Smooth muscle cell of bladder (primary cell): Measurements from ENCODE around the gene SERPINB8. TPM values are rescaled to one million over a fixed set of nuclear protein-coding genes. Genes with fewer than 3 reads are reported as not detected.

ENCODE experiments used
- total RNA-seq: library from RNA; depleted of rRNA; stranded (reverse); fragments of >200 nt; gene quantifications from 2 replicates; pipeline ENCODE4 v1.2.3, GENCODE V29; 2014

The SERPINB8 gene
- total RNA-seq, result 8.7 and 9.1 TPM in 2 replicates

DNA sequence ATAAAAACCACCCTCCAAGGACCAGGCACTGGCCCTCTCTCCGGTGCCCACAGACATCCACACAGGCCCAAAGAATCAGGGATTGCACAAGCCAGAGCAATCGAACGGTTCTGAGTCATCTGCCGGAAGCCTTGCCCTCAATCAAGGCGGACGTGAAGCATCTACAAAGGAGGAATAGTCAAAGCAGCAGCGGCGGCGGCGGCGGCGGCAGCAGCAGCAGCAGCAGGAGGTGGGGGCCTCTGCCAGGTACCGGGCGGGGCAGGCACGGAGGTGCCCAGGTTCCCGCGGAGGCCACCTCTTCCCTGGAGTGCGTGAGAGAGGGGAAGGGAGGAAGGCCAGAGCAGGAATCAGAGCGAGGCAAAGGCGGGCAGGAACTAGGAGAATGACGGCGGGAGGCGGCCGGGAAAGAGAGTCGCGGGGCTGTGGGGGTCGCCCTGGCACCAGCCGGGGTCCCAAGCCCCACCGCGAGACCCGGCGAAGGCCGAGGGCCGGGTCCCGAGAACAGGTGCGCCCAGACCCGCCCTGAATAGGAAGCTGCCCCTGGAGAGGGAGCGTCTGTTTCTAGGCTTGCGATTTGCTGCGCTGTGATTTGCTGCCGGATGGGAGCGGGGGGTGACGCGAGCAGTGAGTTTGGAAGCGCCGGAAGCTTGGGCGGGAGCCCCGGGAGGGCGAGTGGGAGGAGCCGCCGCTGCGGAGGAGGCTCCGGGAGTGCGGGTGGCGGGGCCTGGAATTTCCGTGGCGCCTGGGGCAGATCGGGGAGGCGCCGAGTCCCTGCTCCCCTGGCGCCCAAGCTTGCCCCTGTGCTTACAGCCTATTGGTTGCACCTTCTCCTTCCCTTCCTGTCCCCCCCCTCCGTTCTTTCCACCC lies at the start of gene SERPINB8:
Gene SERPINB8 (plus strand): TSS at position 140 of the 867 bp plus-strand sequence. CDS start 8,228 bp downstream, outside the sequence.

DNA sequence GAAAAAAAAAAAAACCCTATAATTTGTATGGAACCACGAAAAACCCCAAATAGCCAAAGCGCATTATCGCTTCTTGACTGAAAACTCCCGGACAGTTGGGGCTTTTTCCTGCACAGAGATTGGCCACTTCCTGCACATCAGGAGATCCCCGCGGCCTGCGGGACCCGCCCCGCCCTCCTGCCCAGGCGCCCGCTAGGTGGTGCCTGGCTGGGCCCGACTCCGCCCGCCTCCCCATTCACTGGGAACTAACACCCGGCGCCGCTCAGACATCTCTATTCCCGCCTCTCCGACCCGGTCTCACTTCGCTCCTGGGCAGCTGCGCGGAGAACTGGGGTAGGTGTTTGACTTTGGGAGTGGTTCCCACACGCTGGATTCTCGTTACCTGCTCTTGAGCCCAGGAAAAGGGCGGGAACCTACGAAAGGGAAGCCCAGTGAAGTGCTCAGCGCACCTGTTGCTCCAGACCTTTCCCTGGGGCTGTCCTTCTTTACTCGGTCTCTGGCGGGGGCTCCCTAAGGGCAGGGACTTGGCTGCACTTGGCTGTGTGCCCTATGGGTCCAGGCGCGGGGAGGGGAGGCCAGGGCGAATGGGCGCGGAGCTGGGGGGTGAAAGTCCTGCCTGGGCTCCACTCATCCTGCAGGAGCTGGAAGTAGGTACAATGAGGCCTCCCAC lies 20.7 kb upstream of the SERPINB8 start, which contains the start of gene HMSD:
Gene HMSD (plus strand): TSS at position 234 of the 670 bp plus-strand sequence. CDS start 4,155 bp downstream, outside the sequence.

Other genes starting within 250 kb of the SERPINB8 start
- gene SERPINB7, start 194.7 kb upstream of the SERPINB8 start, total RNA-seq, result 1.4 and 4.1 TPM in 2 replicates
- gene SERPINB2, start 82.4 kb upstream of the SERPINB8 start, total RNA-seq, result 0.74 and 1.00 TPM in 2 replicates
- gene SERPINB10, start 62.1 kb upstream of the SERPINB8 start, total RNA-seq, result not detected in 2 replicates
- gene HMSD, start 20.8 kb upstream of the SERPINB8 start, total RNA-seq, result under 0.01 TPM in 2 replicates
- gene LINC00305, start 179.0 kb downstream of the SERPINB8 start, total RNA-seq, result not detected in 2 replicates